ENCODE data around the gene UBXN4.

The UBXN4 gene

DNA sequence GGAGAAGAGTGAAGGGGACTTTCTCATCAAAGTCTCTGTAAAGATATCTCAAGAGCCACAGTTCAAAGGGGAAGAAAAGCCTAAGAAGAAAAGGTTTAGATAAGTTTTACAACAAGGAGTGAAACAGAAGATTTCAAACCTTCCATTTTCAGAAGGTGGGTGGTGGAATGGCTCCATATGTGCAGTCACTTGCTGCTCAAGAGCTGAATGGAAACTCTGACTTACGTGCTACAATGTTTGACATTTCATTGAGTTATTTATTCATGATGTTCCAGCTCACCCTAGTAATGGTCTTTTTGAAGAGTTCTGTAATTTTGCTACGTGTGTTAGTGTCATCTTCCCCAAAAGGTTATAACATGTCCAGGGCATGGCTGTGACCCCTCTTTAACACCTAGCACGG is 73.6 kb downstream of the UBXN4 start:
- DNase-seq = no peak

DNA sequence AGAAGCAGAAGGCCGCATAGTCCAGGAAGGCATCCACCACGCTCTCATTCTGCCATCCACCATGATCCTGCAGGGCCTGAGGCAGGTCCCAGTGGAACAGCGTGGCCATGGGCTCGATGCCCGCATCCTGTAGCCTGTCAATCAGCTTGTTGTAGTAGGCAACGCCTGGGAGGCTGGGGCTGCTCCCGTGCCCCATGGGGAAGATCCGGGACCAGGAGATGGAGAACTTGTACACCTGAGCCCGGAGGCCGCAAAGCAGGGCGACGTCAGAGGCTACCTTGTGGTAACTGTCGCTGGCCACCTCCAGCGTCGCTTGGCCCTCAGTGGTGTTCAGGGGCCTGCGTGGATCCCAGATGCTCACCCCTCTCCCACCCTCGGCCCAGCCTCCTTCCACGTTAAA is 75.8 kb downstream of the UBXN4 start:
- DNase-seq = no peak

DNA sequence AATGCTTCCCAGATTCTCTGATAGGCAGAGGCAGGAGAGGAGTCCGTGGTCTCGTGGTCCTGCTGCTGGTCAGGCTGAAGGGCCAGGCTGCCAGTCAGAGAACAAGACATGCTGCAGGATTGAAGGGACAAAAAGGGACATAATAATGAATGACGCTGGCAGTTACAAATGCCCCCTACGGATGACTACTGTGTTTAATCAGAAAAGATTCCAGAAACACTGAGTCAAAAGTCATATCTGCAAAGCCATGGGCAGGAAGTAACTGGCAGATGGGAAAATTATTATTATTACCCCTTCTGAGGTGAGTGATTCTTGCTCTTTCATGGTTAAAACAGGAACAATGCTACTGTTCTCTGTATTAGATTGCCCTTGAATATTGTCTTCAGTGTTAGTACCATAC is 76.3 kb downstream of the UBXN4 start:
- no peak for DNase-seq

DNA sequence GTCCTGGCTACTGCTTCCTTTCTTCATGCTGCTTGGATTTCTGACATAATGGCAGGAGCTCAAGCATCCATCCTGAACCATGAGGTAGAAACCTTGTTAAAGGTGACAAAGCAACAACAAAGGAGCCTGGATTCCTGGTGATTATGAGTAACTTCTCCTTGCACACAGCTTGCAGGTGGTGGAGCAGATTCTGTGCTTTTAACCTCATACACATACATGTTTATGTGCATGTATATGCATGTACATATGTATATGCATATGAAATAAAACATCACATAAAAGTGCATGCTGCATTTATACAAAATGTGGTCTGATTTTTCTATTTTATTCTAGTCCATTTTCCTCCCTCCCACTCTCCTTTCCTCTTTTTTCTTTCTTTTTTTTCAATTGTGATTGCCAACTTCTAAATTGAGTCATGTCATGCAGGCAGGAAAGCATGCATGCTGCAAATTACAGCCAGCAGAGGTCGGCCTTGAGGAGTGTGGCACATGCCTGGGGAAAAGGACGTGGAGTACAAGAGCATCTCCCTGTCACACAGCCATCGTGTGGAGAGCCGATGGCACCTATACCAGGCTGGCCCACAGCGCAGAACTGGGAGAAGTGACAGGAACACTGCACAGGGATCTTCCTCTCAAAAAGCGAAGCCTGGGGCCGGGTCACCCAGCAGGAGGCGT is 77.4 kb downstream of the UBXN4 start:
- DNase-seq = no peak

DNA sequence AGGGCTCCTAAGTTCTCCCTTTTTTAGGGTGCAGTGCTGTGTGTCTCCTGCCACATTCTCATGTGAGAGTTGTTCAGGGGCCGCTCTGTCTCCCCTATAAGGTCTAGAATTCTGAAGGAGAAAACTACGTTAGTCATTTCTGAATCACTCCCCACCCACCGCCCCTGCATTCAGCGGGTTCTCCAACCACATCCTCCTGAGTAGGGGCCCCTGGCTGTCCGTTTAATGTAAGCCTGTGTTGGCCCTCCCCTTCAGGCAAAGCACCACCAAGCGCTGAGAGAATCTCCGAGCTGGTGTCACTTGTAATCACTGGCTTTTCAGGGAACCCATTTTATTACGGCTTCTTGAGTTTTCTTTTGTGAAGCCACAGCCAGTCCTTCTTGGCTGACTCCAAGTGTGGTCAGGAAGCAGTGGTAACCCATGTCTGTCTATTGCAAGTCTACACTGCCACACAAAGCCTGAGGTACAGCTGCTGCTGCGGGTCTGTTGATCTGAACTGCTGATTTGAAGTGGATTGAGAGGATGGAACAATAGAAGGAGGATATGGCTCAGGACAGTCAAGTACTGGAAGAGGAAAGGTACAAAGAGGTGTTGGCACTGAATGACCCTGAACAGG is 78.5 kb downstream of the UBXN4 start:
- no peak for DNase-seq

DNA sequence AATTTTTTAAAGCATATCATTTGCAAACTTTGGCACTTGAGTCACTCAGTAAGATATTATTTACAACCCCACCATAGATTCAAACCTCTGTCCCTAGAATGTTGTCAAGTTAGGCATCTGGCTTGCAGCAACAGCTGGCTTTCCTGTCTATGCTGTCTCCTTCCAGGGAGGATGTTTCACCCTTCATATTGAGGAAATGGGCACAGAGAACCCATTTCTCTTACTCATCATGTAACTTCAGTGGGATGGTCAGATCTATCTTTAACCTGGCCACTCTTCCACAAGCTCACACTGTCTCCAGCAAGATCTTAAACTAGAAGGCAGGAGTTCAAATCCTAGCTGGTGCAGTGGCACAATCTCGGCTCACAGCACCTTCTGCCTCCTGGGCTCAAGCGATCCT is 79.5 kb downstream of the UBXN4 start:
- no peak for DNase-seq

DNA sequence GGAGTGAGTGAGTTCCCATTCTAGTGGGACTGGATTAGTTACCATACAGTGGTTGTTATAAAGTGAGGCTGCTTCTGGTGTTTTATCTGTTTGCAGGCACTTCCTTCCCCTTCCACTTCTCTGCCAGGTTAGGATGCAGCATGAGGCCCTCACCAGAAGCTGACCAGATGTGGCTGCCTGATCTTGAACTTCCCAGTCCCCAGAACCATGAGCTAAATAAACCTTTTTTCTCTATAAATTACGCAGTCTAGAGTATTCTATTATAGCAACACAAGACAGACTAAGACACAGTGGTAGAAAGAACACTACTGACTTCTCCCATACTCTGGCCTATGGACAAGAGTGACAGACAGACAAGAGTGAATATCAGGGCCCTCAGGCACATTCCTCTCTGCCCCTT is 81.2 kb downstream of the UBXN4 start:
- DNase-seq = no peak

DNA sequence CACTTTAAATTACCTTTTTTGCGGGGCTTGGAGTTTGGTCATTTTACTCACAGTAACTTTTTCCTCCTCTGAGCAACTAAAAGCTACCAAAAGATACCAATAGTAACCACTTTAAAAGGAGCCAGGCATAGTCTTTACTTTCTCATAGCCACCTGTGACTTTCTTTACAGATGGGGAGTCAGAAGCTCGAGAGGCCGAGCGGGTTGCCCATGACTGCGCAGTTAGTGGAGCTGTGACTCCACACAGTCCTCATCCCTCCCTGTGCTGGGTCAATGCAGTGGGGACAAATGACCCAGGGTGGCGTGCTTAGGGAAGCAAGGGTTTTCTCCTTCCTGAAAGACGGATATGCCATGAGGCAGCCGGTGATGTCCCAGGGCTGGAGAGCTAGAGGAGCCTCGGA is 83.5 kb downstream of the UBXN4 start:
- no peak for DNase-seq

DNA sequence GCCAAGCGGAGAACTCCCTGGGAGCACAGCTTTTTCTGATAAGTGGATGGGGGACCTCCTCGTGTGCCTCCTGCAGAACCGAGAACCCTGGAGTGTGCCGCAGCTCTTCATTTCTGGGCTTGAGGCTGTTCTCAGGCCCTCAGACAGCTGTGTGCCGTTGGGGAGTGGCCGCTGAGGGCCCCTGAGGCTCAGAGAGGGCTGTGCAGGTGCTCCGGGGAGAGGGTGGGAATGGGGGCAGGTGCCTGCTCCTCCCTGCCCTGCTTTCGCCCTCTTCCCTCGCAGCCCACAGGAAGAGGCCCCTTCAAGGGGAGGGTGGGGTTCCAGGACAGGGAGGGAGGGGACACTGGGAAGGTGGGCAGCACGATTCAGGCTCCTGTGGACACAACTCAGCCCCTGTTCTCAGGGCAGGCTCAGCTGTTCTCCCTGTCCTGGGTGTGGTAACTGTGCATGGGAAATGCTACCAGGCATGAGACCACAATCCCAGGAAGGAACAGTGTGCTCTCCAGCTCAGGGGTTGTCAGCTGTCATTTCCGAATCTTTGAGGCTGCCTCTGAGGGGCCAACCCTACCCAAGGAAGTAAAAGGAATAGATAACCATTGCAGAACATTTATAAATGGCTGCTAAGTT is 84.0 kb downstream of the UBXN4 start:
- no peak for DNase-seq

DNA sequence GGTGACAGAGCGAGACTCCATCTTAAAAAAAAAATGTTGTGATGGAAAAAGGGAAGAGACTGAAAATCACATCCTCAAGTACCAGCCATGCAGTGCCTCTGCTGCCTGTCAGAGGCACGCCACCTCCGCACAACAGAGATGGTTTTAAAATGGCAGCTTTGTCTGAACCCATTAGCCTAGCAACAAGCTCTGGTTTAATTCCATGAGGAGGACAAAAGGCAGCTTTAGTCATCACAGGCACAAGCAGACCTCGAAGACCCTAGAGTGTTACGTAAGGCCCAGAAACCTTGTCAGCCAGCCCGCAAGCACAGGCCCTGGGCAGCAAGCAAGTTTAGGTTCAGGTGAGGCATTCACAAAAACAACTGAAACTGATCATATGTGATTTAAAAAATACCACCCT is 84.9 kb downstream of the UBXN4 start:
- DNase-seq = no peak

DNA sequence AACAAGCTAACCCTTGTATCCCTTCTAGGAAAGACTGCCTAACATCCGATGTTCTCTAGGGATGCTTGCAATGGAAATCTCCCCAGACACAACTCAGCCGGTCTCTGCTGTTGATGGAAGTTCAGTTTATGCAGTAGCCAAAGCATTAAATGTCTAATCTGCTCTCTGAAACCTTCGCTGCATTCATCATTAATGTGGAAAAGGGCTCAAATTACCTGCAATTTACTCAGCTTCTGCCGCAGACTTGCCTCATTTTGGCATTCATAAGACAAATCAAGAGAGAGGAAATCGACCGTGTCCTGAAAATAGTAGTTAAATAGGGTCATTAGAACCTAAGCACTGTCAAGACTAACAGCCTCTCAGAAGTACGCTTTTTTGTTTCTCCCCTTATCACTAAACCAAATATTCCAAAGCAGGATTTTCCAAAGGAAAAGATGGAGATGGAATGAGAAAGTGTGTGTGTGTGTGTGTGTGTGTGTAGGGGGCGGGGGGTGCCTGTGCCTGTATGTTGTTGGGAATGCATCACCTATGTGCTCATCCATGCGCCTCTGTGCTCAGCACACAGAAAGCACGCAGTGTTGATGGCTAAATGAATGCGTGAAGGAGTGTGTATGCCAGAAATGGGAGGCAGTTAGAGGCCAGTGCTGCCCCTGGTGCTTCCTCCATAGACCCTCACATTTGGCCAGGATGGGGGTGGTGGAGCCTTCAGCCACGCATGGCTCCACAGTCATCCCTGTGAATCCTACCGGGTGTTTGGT is 87.9 kb downstream of the UBXN4 start:
- DNase-seq = no peak

DNA sequence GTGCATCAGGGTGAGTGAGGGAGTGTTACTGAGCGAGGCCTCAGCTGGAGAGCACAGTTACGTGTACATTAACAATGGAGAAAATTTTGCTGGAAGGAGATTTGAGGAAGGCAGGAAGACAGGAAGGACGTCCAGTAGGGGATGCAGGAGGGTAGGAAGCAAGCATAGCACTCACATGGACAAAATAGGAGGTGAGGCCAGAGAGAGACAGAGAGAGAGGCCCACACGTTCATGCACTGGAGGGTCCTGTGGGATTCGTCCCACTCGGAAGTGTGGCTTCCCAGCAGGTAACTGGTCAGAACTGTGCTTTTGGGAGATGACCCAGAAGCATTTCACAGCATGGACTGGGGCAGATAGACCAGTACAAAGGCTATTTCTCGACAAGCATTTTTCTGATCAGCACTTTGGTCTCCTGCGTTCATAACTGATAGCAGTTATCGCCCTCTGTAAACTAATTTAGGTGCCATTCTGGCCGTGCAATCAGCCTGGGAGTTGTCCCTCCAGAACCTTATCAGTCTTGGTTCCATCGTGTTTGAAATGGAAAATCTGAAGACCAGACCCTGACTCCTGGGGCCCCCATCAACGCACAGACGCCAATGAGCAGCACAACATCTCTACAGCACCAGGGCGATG is 89.6 kb downstream of the UBXN4 start:
- no peak for DNase-seq

DNA sequence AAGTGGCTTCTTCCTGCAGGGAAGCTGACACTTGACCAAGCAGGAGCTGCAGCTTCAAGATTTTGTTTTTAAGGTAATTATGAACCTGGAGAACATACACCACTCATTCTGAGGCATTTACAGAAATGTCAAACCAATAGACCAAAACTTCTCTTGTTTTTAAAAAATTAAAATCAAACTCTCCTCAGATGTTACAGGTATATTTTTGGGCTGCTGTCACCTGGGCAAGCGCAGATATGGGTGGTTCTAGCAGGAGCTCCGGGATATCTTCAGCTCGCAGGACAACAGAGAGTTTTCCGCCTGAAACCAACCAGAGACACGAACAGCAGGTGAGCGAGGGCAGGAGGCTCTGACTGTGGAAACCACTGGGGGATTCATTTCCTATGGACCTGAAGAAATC is 91.2 kb downstream of the UBXN4 start:
- DNase-seq = no peak
